T-helper 2 cell treated with Interferon-gamma antibody and Interleukin-4, amounts not matched to agents 100 ng/mL and 5 ng/mL, for 36 hours (primary cell): ENCODE data around the gene ARID5B. TPM values are rescaled to one million over a fixed set of nuclear protein-coding genes. Genes with fewer than 3 reads are reported as not detected.
"Not testable (repeated sequence)": the region's sequence is repeated elsewhere in the genome, so short reads cannot be mapped to it uniquely, and the experiment has no call there.

Experiments
- intact Hi-C: fragments of 100-400 bp; cut with micrococcal nuclease; formaldehyde crosslinking; loops from one replicate; pipeline ENCODE4 v1.15.1; 2023
- total RNA-seq: library from RNA; stranded (reverse); gene quantifications from 2 replicates; pipeline ENCODE4 v1.2.3, GENCODE V29; 2022

ARID5B gene
- total RNA-seq, 1 donor from 2014 or later: 30.9 TPM

DNA sequence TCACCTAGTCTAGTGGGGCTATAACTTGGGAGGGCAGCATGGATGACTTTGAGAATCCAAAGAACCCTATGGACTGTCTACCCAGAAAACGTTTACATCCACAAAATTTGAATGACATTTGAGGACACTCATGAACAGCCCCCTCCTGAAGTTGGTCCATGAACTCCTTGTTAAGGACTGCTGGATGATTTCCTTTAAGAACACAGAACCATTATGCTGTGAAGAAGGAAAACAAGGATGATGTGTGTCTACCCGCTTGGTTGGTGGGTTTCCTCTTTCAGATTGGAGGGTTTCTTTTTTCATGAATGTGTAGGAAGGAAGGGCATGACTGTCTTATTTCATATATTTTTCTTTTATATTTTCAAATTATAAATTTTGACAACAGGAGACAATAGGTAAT, 58.3 kb downstream of the ARID5B start:
- intact Hi-C loops: loop anchor here (2.0 kb wide), 1 partner anchor 33 kb away; no protein-coding TSS in a partner anchor

DNA sequence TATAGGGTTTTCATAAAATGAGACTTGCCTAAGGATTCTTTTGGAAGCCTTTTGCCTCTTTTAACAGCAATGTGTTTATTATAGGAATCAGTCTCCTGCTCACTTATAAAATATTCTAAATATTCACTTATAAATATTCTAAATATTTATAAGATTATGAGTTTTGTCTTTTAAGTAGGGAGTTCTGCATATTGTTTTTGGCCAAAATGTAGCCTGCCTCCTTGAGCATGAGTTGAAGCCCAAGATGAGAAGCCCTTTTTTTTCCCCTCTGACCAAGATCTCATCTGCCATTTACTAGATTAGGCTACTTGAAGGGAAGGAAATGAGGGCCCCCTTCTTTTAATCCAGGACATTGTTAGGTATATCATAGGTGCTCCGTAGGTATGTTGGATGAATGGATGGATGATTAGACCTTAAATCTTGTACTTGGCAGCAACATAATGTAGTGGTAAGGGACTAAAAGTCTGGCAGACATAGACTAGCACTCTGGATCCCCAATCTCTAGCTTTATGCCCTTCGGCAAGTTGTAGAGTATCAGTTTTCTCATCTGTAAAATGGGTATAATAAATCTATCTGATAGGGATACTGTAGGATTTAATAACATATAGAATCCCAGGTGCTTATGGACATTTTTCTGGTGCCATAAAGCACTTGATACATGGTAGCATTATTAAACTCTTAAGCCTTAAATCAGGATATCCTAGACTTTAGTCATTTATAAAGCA, 59.1 kb downstream of the ARID5B start:
- intact Hi-C loops: loop anchor here (2.0 kb wide), 1 partner anchor 32 kb away; no protein-coding TSS in a partner anchor

DNA sequence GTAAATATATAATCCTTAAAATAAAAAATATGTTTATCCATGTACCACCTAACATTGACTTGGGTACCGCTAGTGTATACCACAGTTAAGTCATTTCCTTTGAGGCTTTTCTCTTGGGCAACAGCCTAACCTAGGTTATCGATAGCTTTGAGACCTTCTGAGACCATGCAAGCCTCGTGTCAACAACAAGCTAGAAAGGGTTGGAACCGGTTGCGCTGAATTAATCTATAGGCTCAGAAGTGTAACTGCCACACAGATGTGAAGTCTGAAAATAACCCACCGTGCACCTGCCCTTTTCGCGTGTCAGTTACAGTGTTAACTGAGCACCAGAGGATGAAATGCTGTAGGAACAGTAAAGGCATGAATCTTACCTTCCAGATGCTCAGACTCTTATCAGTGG, 59.8 kb downstream of the ARID5B start:
- intact Hi-C loops: loop anchor here (2.0 kb wide), 1 partner anchor 32 kb away; no protein-coding TSS in a partner anchor

DNA sequence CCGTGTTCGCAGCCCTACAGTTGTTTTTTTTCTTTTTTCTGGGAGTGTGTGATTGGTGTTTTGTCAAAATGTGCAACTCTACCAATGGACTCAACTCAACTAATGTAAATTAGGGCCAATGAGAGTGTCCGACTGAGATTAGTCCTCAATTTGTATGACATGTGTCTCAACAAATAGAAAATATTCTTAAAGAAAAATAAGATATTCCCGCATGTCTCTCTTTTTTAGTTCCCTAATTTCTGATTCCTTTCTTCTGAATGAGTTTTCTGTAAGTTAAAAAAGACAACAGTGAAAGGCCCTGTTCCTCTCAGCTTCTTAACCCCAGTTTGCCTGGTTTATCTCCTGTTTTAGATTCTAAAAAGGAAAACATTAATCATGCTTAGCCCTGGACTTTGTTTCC, 61.5 kb downstream of the ARID5B start:
- intact Hi-C loops: no loop called here

DNA sequence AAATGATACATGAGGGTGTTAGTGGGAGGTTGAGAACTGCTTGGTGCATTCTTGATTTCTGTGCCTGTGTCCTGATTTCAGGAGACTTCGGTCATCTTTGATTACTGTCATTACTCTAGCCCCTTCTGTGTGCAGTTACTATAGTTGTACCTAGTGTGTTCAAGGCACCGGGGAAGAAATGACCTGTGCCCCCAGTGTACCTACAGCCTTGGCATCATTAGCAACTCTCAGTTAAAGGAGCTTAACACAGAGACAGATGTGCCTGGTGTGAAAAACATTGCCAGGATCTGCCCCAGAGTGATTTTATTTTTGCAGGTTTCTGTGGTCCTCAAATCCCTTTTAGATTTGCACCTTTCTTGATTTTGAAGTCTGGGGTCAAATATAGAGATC, 62.2 kb downstream of the ARID5B start:
- intact Hi-C loops: no loop called here

DNA sequence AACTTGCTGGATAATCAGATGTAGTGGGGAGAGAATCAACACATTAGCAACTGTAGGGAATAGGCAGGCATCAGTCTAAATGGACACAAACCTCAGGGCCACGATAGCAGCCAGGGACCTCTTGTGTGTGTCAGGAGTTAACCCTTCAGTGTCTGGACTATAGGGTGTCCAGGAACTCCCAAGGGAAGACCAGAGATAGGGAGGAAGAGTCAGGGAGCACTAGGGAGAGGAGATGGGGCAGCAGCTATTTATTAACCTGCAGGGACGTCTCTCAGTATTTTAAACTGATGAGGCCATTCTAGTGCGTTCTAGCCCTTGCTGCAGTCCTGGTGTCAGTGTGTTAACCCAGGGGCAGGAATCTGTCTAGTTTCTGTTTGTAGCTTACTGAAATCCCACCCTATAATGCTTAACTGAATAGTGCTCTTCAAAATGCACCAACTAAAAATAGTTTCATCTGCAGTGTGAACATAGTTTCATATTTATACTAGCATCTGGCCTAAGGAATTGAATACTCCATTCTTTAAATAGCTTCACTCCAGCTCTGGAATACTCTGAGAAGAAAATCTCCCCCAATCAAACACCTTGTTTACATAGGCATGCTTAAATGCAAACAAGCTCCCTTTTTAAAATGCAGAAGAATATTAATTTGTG, 62.7 kb downstream of the ARID5B start:
- intact Hi-C loops: no loop called here

DNA sequence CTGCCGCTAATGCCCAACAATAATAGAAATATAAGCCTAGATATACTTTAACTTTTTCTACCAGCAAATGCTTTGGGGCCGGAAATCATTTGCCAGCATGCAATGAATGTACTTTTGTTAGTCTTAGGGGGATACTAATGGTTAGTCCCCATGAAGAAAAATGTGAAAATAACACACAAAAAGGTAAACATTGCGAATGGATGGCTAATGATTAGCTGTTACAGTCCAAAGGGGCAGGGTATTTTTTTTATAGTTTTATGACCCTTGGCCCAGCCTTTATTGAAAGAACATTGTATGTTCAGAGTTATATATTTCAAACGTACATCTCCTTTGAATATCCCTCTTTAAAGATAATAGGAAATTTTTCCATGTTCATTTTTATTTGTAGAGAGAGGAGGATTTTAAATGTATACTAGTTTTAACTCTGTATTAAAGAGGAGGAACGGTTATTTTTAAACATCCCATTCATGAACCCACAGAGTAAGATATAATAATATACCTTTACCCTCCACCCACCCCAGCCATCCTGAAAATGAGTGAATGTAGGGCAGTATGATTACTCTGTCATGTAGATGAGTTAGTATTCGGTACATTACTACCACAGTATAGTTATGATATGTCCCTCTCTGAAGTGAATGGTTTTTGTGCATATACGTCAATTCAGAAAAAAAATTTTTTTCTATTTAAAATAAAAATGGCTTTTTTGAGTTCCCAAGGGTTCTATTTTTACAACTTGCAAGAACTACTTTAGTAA, 63.6 kb downstream of the ARID5B start:
- intact Hi-C loops: no loop called here

DNA sequence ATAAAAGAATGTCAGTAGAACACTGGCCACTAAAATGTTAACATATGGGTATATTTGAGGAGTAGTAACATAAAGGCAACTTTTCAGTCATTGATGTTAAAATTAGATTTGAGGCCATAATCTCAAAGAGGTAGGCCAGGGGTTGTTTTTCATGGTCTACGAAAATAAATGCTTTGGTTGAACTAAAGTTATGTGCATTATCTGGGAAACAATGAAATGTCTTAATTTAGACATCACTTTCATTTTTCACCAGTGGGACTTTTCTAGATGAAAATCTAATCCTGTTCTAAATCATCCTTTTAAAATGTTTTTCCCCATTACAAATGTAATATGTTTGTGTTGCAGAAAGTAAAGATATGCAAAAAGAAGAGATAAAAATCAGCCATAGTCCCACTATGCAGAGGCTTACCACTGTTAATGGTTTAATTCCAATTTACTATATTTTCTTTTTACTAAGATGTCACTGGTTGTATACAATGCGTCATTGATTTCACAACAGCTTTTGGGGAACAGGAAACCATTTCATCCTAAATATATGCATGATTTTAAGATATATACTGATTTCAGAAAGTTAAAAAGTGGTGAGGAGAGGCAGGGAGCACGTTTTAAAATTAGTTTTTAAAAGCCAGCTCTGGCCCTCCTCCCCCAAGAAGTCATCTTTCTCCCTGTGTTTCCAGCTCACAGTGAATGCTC, 64.3 kb downstream of the ARID5B start:
- intact Hi-C loops: no loop called here

DNA sequence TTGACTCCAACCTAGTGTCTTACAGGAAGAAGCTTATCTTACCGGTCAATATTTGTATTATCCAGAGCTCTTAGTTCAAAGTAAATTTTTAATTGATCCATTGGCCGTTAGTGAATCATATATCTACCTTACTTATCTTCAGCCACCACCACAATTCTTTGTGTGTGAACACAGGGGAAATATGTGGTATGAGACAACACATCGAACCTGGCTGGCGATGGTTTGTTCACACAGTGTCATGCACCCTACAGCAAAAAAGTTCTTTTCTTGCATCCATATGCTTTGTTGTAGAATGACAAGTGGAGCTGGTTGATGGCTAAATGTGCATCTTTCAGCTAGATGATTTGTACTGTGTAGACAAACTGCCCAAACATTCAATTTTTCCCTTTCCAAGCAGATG, 65.8 kb downstream of the ARID5B start:
- intact Hi-C loops: no loop called here

DNA sequence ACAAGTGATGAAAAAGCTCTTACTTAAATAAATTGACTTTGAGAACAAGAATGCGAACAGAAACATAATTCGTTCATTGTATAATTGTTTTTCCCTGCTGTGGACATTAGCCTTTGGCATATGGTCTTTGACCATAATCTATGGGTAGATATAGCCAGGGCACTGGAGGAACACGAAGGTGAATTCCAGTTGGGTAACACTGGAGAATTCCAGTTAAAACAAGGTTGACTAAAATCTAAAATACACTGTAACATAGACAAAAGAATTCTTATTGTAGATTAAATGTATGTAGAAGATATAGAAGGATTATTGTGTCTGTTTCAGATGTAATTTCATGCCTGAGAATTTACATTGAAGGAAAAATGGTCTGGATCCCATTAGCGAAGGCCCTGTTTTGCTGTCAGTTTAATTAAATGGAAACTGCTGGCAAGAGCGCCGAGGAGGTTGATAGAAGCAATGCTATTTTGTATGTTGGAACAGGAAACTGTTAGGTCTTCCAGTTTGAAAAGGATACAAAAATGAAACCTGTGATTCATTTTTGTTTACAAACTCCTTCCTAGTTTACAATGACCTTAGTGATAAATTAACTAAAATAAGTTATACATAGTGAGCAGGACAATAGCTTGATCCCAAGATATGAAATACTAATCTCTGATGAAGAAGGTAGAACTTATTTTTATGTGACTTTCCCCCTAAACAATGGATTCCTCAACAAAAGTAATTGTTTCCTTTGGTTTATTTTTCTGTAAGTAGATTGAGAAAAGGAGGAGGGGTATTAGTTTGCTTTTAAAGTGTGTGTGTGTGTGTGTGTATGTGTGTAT, 68.9 kb downstream of the ARID5B start:
- intact Hi-C loops: no loop called here

DNA sequence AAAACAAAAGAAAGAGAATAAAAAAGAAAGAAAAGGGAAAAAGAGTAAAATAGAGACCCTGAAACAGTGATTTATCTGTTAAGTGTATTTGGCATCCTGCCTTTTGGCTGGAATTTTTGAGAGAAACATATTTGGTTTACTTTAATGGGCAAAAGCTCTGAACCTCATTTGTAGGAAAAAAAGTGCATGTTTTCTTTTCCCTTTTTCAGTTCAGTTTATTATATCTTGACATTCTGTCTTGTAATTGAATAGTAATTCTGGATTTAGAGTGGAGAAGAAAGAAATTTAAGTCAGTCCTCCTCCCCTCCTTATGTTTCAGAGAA, 69.5 kb downstream of the ARID5B start:
- intact Hi-C loops: no loop called here

DNA sequence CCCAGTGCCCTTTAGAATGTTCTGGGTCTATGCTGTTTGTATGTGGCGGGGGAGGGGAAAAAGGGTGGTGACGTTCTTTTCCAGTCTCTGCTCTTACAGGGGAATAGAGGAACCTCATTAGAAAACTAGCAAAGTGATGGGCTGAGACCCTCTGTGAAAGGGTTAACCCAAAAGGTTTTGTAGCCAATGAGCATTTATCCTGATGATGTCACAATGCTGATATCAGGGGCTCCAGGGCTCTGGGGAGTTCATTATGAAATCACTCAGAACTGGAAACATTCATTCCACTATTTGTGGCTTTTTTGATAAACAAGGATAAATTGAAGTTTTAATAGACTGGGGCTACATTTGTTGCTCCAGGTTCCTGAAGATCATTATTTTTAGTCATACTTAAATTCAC, 71.7 kb downstream of the ARID5B start:
- intact Hi-C loops: no loop called here

DNA sequence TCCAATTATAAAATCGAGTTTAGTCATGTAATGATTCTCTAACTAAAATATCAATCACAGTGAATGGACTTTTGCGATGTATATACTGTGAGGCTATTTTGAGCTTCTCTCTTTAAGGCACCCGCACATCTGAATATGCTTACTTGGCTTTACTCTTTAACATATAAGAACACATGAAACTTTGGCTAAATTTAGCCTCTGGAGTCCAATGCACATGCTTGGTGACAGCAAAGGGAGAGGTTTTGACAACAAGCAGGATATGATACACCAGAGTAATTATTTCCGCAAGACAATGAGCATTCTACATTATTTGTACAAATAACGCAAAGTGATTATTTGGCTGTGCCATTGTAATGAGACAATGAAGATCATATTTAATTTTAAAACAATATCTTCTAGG, 72.4 kb downstream of the ARID5B start:
- intact Hi-C loops: loop anchor here (2.0 kb wide), 1 partner anchor 15 kb away; no protein-coding TSS in a partner anchor

DNA sequence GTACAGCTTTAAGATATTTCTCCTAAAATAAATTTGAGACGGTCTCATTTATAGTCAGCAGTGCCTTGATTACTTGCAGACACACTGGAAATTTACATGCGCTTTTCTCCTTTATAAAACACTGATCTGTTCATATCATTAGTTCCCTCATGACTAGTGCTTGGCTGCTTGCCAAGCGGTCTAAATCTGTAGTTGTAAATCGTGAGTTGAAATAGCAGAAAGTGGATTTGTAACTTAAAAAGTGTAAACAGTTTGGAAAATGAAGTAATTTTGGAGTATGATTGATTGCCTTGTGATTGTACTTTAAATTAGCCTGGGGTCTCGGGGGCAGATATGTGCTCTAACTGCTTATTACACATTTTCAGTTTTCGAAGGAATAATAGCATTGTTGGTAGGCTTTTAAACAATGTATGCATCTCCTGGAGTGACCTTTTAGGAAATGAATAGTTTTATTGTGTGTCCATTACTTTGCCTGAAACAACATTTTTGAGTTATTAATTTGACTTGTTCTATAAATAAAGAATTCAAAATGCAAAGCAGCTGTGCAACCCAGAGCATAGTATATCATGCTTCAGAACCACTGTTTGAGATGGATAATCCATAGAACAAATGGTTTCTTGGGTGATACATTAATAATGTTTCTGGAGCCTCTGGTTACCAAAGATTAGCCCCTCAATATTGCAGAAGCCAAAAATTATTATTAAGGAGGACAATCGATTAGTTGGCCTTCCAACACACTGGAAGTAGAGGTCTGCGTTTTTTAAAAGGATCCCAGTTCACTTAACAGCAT, 73.3 kb downstream of the ARID5B start:
- intact Hi-C loops: loop anchor here (2.0 kb wide), 1 partner anchor 14 kb away; no protein-coding TSS in a partner anchor

DNA sequence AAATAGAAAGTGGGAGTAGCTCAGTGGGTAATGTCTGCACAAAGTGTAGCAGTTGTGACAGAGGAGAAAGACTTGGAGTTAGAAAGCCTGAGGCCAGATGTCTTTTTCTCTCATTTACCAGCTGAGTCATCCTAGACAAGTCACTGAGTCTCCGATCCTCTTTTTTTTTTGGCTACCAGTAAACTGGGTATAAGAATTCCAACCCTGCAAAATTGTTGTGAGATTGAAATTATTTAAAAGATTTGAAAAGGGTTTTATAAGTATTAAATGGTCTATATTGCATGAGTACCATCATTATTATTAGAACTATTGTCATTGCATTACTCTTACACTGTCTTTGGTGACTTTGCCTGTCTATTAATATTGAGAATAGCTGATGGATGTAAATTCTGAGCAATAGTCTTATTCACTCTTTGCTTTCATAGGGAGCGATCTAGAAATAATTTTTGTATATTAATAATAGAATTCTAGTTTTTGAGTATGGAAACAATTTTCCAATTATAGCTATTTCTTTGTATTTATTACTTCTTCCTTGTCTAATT, 74.0 kb downstream of the ARID5B start:
- intact Hi-C loops: loop anchor here (2.0 kb wide), 1 partner anchor 13 kb away; no protein-coding TSS in a partner anchor

DNA sequence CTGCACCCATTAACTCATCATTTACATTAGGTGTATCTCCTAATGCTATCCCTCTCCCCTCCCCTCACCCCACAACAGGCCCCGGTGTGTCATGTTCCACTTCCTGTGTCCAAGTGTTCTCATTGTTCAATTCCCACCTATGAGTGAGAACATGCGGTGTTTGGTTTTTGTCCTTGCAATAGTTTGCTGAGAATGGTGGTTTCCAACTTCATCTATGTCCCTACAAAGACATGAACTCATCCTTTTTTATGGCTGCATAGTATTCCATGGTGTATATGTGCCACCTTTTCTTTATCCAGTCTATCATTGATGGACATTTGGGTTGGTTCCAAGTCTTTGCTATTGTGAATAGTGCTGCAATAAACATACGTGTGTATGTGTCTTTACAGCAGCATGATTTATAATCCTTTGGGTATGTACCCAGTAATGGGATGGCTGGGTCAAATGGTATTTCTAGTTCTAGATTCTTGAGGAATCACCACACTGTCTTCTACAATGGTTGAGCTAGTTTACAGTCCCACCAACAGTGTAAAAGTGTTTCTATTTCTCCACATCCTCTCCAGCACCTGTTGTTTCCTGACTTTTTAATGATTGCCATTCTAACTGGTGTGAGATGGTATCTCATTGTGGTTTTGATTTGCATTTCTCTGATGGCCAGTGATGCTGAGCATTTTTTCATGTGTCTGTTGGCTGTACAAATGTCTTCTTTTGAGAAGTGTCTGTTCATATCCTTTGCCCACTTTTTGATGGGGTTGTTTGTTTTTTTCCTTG, 75.6 kb downstream of the ARID5B start:
- intact Hi-C loops: not testable (repeated sequence)

DNA sequence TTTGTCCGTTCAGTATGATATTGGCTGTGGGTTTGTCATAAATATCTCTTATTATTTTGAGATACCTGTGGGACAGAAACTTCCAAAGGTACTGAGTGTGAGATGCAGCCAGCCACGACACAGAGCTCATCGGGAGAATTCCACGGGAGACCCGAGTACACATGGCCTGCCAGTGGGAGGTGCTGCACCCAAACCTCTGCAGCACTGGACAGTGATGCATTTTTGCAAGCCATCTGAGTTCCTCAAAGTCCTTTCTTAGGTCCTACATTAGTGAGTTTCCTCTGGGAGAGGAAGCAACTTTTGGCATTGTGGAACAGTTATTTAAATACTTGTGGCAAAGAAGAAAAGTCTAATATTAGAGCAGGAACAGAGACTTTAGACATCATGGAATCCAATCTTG, 77.5 kb downstream of the ARID5B start:
- intact Hi-C loops: no loop called here

DNA sequence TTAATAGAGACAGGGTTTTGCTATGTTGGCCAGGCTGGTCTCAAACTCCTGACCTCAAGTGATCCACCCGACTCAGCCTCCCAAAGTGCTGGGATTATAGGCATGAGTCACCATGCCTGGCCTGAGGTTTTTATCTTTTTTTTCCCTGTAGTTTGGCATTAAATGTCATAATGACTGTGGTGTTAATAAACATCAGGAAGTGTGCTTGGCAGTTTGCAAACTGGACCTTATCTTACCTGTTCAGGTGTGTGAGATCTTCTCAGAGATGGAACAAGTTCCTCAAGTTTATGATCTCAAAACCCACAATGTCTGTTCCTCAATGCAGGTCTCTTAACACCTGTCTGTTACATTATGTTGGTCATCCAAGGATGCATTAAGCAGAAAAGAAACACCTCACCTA, 80.0 kb downstream of the ARID5B start:
- intact Hi-C loops: no loop called here

DNA sequence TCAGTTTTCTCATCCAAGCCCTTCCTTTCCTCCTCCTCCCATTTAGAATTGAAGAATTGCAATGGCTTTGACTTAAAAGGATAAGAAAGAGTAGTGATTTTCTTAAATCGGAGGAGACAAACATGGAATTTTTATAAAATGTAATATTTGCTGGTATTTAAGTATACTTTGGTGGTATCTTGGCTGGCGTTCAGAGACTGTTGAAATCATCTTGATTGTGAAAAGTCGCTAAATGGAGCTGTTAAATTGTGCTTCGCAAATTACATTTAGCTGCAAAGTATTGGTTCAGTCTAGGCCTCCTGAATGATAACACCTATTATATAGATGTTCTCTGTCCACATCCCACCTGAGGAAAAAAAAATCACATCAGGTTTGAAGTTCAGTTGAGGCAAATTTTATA, 81.8 kb downstream of the ARID5B start:
- intact Hi-C loops: no loop called here
